HG03571 (cell line): Measurements from ENCODE around the gene KCTD7.
A peak's percentile ranks its signal among the peaks of the same experiment; 100 is the strongest.
"Not testable (repeated sequence)": the region's sequence is repeated elsewhere in the genome, so short reads cannot be mapped to it uniquely, and the experiment has no call there.

Experiments used
- ATAC-seq: cut with Tn5 transposase; IDR thresholded peaks from one replicate; pipeline ENCODE4 v1.9.1; 2021; ENCODE audit not compliant: unreplicated experiment

The KCTD7 gene

DNA sequence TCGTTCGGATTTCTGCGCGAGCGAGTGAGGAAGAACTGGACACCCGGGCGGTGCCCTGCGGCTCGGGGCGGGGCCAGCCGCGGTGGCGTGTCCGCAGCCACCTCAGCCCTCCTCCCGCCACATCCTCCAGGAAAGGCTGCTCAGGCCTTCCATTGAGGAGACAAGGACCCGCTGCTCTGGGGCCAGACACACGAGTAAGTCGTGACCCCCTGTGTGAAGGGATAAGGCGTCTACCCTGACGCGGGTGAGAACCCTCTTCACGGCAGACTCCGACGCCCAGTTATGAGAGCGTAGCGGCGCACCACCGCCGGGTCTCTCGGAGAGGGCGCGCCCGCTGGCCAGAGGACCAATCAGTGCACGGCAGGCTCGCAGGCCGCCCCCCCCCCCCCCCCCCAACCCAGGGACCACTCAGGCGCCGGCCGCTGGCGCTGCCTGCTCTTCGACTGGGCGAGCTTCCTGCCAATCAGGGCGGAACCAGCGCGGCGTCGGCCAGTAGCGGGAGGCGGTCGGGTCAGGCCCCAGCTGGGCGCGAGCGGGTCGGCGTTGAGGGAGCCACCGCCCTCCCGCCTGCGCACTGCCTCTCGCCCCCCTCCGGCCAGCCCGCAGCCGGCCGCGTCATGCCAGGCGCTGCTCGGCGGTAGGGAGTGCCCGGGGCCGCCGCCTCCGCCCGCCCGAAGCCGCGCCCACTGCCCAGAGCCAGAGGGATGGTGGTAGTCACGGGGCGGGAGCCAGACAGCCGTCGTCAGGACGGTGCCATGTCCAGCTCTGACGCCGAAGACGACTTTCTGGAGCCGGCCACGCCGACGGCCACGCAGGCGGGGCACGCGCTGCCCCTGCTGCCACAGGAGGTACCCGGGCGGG, at the start of gene KCTD7:
TSS of gene KCTD7 (plus strand) at position 521 of the 861 bp plus-strand sequence. CDS start at position 705, 184 bp downstream.
- ATAC-seq, result peak; percentile 91

DNA sequence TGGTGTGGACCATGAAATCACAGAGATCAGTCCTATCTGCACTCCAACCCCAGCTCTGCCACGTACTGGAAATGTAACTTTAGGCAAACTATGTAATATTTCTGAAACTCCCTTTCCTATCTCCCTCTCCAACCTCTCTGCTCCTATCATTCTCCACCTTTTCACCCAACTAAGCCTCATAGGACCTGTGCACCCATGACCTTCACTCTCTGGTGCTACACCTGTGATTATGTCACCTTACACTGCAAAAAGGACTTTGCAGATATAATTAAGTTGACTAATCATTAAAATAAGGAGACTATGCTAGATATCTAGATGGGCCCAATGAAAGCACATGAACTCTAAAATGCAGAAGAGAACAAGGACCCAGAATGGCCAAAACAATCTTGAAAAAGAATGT, 48.3 kb upstream of the KCTD7 start:
- ATAC-seq, result not testable (repeated sequence)

DNA sequence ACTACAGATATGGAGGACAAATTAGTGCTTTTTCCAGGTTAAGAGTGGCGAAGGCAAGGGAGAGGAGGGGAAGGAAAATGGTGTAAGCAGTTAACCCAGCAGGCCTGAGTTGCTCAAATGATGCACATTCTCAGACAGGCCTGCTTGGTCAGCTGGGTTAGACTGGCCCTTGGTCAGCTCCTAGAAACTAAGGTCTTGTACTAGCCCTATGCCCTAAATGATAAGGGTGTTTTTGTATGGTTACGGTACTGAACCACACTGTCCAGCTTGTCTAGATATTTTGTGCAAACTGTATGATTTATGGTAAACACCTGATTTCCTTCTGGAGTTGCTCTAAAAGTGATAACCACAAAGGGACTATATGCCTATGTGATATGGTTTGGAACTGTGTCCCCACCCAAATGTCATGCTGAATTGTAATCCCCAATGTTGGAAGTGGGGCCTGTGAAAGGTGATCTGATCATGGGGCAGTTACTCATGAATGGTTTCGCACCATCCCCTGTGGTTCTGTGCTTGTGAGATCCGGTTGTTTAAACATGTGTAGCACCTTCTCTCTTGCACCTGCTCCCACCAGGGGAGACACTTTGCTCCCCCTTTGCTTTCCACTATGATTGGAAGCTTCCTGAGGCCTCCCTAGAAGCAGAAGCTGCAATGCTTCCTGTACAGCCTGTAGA, 45.7 kb upstream of the KCTD7 start:
- ATAC-seq, result not testable (repeated sequence)

DNA sequence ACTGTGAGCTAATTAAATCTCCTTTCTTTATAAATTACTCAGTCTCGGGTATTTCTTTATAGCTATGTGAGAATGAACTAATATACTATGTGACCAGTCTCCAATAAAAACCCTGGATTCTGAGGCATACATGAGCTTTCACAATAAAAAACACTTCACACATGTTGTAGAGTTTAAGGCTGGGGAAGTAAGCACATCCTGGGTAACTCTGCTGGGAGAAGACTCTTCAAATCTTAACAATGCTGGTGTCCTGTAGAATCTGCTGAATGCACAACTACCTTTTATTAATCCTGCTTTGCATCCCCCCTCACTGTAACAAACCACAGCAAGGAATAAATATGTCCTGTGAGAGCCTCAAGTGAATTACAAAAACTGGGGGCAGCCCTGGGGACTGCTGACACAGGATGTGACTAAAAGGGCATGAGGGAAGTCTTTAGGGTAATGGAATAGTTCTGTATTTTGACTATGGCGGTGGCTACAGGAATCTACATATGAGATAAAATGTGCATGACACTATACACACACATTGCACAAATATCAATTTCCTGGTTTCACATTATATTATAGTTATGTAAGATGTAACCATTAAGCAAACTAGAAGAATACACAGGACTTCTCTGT, 45.1 kb upstream of the KCTD7 start:
- ATAC-seq, result no peak

DNA sequence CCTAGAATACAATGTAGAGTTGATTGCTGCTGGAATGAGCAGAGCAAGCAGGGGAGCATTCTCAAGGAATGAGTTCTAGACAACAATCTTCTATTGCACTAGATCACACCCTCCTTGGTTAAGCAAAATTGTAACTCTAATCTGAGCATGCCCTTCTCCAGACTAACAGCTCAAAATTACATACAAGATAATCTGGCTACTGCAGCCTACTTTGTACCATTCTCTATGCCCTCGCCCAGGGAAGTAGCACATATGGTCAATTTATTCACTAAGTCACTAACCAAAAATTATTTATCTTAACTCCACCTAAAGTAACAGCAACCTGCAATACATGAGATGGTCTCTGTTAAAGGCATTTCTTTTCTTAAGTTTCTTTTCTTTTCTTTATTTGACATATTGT, 42.5 kb upstream of the KCTD7 start:
- no peak for ATAC-seq

- ATAC-seq, result not testable (repeated sequence)
Measured at GRCh38 chr7:66588226-66588625, 40.5 kb upstream of the KCTD7 start.

DNA sequence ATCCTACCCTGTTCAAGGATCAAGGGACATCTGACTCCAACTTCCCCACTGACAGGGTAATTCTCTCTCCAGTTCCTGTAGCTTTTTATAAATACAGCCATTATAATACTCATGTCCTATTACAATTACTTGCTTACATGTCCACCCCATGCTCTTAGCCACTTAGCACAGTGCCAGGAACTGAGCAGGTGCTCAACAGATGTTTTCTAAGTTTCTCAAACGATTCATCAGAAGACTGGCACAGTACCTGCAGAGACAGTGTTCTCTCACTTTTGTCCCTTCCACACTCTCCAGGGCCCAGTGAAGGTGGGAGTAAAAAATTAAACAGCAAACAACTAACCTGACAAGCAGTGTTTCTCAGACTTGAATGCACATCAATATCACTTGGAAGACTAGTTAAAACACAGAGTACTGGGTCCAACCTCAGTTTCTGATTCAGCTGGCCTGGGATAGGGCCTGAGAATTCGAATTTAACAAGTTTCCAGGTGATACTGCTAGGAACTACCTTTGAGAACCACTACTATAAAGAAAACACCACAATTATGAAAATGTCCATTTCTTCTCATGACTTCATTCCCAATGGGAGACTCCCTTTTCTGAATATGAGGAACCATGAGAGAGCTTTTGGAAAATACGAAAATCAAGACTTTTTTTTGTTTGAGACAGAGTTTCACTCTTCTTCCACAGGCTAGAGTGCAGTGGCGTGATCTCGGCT, 39.7 kb upstream of the KCTD7 start:
- not testable (repeated sequence) for ATAC-seq

GRCh38 chr7:66590302-66591057, 38.2 kb upstream of the KCTD7 start:
- not testable (repeated sequence) for ATAC-seq

GRCh38 chr7:66591058-66591798, 37.5 kb upstream of the KCTD7 start:
- peak; percentile 8 for ATAC-seq

DNA sequence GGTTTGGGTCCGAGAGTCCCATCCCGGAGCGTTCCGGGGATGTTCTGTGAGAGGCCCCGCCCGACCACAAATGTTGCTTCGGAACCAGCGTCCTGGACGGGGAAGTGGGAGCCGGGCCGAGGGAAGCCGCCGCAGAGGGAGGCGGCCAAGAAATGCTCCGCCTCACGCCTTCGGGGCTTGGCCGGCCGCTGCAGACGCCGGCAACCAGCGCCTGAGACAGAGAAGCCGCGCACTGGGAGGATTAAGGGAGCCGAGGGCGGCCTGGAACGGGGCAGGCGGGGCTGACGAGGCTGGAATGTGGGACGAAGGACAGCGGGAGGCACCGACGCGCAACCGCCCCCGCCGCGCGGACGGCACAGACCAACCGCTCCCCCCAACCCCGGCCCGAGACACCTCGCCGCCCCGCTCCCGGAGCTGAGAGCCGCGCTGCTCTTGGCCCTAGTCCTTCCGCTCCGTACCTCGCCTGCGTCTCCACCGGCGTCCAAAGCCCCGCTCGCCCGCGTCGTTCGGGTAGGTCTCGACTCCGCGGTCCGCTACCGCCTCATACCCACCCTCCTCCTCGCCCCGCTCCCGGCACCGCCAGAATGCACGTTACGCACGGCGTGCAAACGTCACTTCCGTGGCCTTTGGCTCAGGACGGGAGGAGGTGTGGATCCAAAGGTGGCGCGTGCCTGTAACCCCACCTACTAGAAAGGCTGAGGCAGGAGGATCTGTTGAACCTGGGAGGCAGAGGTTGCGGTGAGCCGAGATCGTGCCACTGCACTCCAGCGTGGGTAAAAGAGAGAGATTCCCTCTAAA, 36.7 kb upstream of the KCTD7 start:
- ATAC-seq, result peak; percentile 96

GRCh38 chr7:66592597-66593146, 36.0 kb upstream of the KCTD7 start:
- peak; percentile 6 for ATAC-seq

DNA sequence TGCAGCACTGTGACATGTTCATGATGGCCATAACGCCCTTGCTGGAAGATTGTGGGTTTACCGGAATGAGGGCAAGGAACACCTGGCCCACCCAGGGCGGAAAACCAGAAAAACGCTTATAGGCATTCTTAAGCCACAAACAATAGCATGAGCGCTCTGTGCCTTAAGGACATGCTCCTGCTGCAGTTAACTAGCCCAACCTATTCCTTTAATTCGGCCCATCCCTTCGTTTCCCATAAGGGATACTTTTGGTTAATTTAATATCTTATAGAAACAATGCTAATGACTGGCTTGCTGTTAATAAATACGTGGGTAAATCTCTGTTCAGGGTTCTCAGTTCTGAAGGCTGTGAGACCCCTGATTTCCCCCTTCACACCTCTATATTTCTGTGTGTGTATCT, 34.6 kb upstream of the KCTD7 start:
- ATAC-seq, result not testable (repeated sequence)

DNA sequence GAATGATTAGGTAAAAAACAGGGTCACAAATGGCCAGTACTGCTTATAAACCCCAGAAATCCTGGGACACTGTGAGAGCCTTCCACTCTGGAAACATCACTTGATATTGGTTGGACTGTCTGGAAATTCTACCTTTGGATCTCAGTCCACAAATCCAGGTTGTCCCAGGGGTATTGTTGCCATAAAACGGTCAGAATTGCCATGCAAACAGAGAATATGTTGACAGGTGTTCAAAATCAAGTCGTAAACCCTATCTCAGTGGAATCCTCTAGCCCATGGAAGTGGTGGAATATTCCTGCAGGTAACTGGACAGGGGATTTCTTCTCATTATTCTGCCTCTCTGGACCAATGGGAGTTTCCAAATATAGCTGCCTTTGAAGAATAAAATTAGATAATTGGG, 31.2 kb upstream of the KCTD7 start:
- ATAC-seq, result no peak

DNA sequence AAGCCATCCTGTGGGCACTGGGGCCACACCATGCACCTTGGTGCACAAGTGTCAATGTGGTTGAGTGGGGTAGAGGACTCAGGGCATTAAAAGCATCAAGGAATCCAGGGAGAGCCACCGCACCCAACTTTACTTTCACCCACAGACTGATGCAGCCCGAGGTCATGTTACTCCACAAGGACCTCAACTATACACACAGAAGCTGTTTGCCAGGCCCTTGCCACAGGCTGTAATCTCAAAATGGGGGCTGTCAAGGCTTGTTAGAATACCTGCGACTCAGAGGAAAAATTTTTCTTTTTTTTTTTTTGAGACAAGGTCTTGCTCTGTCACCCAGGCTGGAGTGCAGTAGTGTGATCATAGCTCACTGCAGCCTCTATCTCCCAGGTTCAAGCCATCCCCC, 26.5 kb upstream of the KCTD7 start:
- no peak for ATAC-seq

DNA sequence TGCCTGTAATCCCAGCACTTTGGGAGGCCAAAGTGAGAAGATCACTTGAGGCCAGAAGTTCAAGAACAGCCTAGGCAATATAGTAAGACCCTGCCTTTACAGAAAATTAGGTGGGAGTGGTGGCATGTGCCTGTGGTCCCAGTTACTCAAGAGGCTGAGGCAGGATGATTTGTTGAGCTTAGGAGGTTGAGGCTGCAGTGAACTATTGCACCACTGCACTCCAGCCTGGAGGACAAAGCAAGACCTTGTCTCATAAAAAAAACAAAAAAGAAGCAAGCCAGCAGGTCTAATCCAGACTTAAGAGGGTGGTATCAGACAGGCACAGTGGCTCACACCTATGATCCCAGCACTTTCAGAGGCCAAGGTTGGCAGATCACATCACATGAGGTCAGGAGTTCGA, 24.5 kb upstream of the KCTD7 start:
- ATAC-seq, result no peak

DNA sequence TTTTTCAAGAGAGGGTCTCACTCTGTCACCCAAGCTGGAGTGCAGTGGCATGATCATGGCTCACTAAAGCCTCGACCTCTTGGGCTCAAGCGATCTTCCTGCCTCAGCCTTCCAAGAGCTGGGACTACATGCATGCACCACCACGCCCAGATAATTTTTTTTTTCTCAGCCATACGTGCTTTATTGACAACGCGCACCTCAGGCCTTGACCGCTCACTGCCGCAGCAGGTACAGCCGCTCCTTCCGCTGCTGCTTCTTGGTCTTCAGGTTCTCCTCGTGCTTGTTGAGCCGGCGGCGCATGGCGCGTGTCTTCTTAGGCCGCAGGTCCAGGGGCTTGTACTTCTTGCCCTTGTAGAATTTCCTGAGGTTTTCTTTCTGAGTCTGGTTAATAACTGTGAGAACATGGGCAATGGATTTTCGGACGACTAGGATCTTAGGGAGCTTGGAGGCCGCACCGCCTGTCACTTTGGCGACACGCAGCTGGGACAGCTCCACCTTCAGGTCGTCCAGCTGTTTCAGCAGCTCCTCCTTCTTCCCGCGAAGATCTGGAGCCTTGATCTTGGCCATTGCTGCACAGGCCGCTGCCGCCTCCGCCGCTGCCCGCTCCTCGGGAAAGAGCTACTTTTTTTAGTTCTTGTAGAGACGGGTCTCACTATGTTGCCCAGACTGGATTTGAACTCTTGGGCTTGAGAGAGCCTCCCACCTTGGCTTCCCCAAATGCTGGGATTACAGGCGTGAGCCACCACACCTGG, 22.0 kb upstream of the KCTD7 start:
- ATAC-seq, result not testable (repeated sequence)

GRCh38 chr7:66609176-66609575, 19.5 kb upstream of the KCTD7 start:
- no peak for ATAC-seq

DNA sequence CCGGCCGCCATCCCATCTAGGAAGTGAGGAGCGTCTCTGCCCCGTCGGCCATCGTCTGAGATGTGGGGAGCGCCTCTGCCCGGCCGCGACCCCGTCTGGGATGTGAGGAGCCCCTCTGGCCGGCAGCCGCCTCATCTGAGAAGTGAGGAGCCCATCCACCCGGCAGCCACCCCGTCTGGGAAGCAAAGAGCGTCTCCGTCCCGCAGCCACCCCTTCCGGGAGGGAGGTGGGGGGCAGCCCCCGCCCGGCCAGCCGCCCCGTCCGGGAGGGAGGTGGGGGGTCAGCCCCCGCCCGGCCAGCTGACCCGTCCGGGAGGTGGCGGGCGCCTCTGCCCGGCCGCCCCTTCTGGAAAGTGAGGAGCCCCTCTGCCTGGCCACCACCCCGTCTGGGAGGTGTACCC, 14.1 kb upstream of the KCTD7 start:
- ATAC-seq, result not testable (repeated sequence)
